Coronary artery (tissue), 2 donors: ENCODE results near the gene NRDC.

Experiments
- DNase-seq: peaks from one replicate; pipeline ENCODE4 v3.0.0-alpha.2; 2017; ENCODE audit warnings: low spot score
- H3K27ac ChIP-seq, 2 donors: fragments of 200-600 bp; sonication (generic); one replicate each; pipeline ENCODE4 v1.5.1; 2016 to 2019
- H3K4me3 ChIP-seq: fragments of 200-600 bp; sonication (generic); 2 replicates; pipeline ENCODE4 v1.5.1; 2016; ENCODE audit warnings: mild to moderate bottlenecking, moderate library complexity
- CTCF ChIP-seq: fragments of 200-600 bp; sonication (generic); IDR thresholded peaks from one replicate; pipeline ENCODE4 v1.5.1; 2019; ENCODE audit warnings: antibody characterized with exemption

Gene NRDC

GRCh38 chr1:51878616-51879336 lies at the start of gene NRDC:
NRDC (minus strand) TSS chr1:51878727; CDS start chr1:51878615, 112 bp downstream.
- peak; percentile 100 for DNase-seq
- Histone ChIP-seq H3K27ac (peak within 1 kb of the TSS; percentile 92 to 100), H3K4me3 (peak within 1 kb of the TSS; percentile 100)
- TF ChIP-seq CTCF: no peak

GRCh38 chr1:51927029-51927428 lies 48.5 kb upstream of the NRDC start:
- TF ChIP-seq CTCF: no peak
- Histone ChIP-seq H3K27ac (no peak overlapping the region), H3K4me3 (no peak overlapping the region)
- DNase-seq: no peak

GRCh38 chr1:51926171-51926812 lies 47.8 kb upstream of the NRDC start:
- H3K27ac ChIP-seq: no peak overlapping the region
- DNase-seq: no peak
- TF ChIP-seq CTCF: no peak
- no peak overlapping the region for H3K4me3 ChIP-seq

GRCh38 chr1:51924455-51924854 lies 45.9 kb upstream of the NRDC start:
- Histone ChIP-seq H3K27ac (no peak overlapping the region), H3K4me3 (no peak overlapping the region)
- no peak for TF ChIP-seq CTCF
- no peak for DNase-seq

- H3K27ac ChIP-seq: no peak overlapping the region
- H3K4me3 ChIP-seq: no peak overlapping the region
- TF ChIP-seq CTCF: no peak
- no peak for DNase-seq
Measured at GRCh38 chr1:51922040-51922439, 43.5 kb upstream of the NRDC start.

GRCh38 chr1:51920130-51920529 lies 41.6 kb upstream of the NRDC start:
- no peak for TF ChIP-seq CTCF
- no peak for DNase-seq
- Histone ChIP-seq H3K4me3 (no peak overlapping the region), H3K27ac (no peak overlapping the region)

GRCh38 chr1:51919684-51920083 lies 41.2 kb upstream of the NRDC start:
- Histone ChIP-seq H3K4me3 (no peak overlapping the region), H3K27ac (no peak overlapping the region)
- no peak for DNase-seq
- TF ChIP-seq CTCF: no peak
